ENCODE measurements around the gene EYA4.

- TF ChIP-seq CTCF (IDR thresholded peaks at IDR 0.05) = no peak
- TF ChIP-seq POLR2A (IDR thresholded peaks at IDR 0.05) = no peak
- TF ChIP-seq EP300 (IDR thresholded peaks at IDR 0.05) = no peak
- no peak for TF ChIP-seq POLR2AphosphoS5 (IDR thresholded peaks at IDR 0.05)
Observed at GRCh38 chr6:133340557-133340956, 99.4 kb downstream of the EYA4 start.
